Inflammatory macrophage treated with lipopolysaccharide for 4 hours (primary cell): ENCODE measurements around the gene TSSK2.

ENCODE experiments used
- DNase-seq: peaks from one replicate; pipeline ENCODE4 v3.0.0-alpha.2; 2020

TSSK2 gene

GRCh38 chr22:19106886-19107729 lies 24.0 kb upstream of the TSSK2 start:
- DNase-seq = no peak

GRCh38 chr22:19107730-19108074 lies 23.4 kb upstream of the TSSK2 start:
- no peak for DNase-seq

- DNase-seq = peak; percentile 37
These were observed 22.3 kb upstream of the TSSK2 start for GRCh38 chr22:19108807-19109197.

GRCh38 chr22:19109198-19110063 lies 21.7 kb upstream of the TSSK2 start:
- DNase-seq = peak; percentile 95

- no peak for DNase-seq
These were observed 21.0 kb upstream of the TSSK2 start for GRCh38 chr22:19110064-19110458.

GRCh38 chr22:19110646-19111045 lies 20.5 kb upstream of the TSSK2 start:
- DNase-seq = peak; percentile 64

GRCh38 chr22:19111140-19111539 lies 20.0 kb upstream of the TSSK2 start:
- DNase-seq = no peak

GRCh38 chr22:19111584-19111983 lies 19.5 kb upstream of the TSSK2 start:
- no peak for DNase-seq

- no peak for DNase-seq
These were observed 17.7 kb upstream of the TSSK2 start for GRCh38 chr22:19113429-19113828.

GRCh38 chr22:19114984-19115552 lies 16.0 kb upstream of the TSSK2 start:
- no peak for DNase-seq

GRCh38 chr22:19115628-19116027 lies 15.5 kb upstream of the TSSK2 start:
- no peak for DNase-seq

GRCh38 chr22:19117111-19117512 lies 14.0 kb upstream of the TSSK2 start:
- no peak for DNase-seq

GRCh38 chr22:19118329-19118880 lies 12.7 kb upstream of the TSSK2 start:
- no peak for DNase-seq

- no peak for DNase-seq
These were observed 11.2 kb upstream of the TSSK2 start for GRCh38 chr22:19119949-19120348.

- no peak for DNase-seq
These were observed 10.1 kb upstream of the TSSK2 start for GRCh38 chr22:19120829-19121630.

- peak; percentile 59 for DNase-seq
These were observed 9.4 kb upstream of the TSSK2 start for GRCh38 chr22:19121631-19122142.

- DNase-seq = peak; percentile 98
These were observed 8.9 kb upstream of the TSSK2 start, which contains the start of gene DGCR2 for GRCh38 chr22:19122143-19122751. DGCR2 (minus strand) TSS chr22:19122412; CDS start chr22:19122206, 206 bp downstream.

- peak; percentile 35 for DNase-seq
These were observed 8.2 kb upstream of the TSSK2 start for GRCh38 chr22:19122752-19123492.

GRCh38 chr22:19123936-19124335 lies 7.2 kb upstream of the TSSK2 start:
- DNase-seq = no peak

- DNase-seq = no peak
These were observed 6.7 kb upstream of the TSSK2 start for GRCh38 chr22:19124377-19124776.

GRCh38 chr22:19125011-19125410 lies 6.1 kb upstream of the TSSK2 start:
- no peak for DNase-seq
